Measurements from ENCODE around the gene TBC1D8B.

The TBC1D8B gene

DNA sequence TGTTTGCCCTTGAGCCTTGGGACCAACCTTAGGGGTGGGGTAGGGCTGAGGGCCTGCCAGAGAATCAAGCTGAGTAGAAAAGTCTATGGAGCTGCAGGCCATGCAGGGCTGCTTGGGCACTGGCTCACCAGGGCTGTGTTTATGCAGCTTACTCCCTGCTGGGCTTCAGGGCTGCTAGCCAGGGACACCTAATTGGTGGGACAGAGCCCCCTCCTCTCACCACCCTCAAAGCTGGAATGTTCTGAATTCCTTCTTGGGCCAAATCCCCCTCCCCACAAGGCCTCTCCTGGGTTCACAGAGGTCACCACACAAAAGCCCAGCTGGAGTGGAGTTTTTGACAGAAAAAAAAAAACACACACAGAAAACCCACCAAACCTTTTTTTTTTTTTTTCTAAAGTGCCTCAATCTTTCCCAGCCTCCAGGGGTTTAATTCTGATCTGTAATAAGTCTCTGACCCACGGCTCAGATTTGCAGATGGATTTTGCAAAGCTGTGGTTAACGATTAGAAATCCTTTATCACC is 117.5 kb downstream of the TBC1D8B start, which contains the start of gene CLDN2:
Gene CLDN2, plus strand, starts transcription at position 471 of the 521 bp plus-strand sequence. CDS start 7,827 bp downstream, outside the sequence.
- no peak within 1 kb of the TSS for H3K4me3 ChIP-seq (ENCODE audit: low read depth, low read length)
- TF ChIP-seq, protein P1, sequence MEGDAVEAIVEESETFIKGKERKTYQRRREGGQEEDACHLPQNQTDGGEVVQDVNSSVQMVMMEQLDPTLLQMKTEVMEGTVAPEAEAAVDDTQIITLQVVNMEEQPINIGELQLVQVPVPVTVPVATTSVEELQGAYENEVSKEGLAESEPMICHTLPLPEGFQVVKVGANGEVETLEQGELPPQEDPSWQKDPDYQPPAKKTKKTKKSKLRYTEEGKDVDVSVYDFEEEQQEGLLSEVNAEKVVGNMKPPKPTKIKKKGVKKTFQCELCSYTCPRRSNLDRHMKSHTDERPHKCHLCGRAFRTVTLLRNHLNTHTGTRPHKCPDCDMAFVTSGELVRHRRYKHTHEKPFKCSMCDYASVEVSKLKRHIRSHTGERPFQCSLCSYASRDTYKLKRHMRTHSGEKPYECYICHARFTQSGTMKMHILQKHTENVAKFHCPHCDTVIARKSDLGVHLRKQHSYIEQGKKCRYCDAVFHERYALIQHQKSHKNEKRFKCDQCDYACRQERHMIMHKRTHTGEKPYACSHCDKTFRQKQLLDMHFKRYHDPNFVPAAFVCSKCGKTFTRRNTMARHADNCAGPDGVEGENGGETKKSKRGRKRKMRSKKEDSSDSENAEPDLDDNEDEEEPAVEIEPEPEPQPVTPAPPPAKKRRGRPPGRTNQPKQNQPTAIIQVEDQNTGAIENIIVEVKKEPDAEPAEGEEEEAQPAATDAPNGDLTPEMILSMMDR (IDR thresholded peaks at IDR 0.05; ENCODE audit: low read depth, low read length, missing control alignments) = no peak
- DNase-seq (ENCODE audit: low read depth) = peak; percentile 27
- in situ Hi-C loops (cut with HindIII; ENCODE audit: low sequenced_read_pairs) = no loop called here

DNA sequence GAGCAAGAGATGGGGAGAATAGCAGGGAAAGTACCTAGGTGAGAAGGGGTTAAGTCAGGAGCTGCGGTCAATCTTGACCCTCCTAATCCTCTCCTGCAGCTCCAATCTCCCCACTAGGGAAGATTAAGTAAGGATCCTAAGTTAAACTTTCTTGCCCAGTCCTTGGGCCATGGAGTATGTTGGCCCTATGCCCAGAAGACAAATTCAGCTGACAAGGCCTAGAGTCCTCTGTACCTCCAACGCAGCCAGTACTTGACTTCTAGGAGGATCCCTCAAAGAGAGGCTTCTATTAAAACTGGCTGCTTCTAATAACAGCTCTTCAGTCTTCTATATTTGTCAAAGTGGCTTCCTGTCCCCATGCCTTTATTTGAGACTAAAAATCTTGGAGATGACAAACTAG is 119.2 kb downstream of the TBC1D8B start:
- no peak for DNase-seq (ENCODE audit: low read depth)
- H3K4me3 ChIP-seq (ENCODE audit: low read depth, low read length) = no peak overlapping the region
- TF ChIP-seq, protein P1 (IDR thresholded peaks at IDR 0.05; ENCODE audit: low read depth, low read length, missing control alignments) = no peak
- in situ Hi-C loops (cut with HindIII; ENCODE audit: low sequenced_read_pairs) = no loop called here
